Choroid plexus epithelial cell (primary cell): ENCODE measurements around the gene GSK3A.

Experiments
- DNase-seq: peaks from one replicate; pipeline ENCODE4 v3.0.0-alpha.2; 2010; ENCODE audit warnings: low read depth
- H3K4me3 ChIP-seq: 2 replicates; pipeline ENCODE4 v1.5.1; 2011; ENCODE audit warnings: low read depth, mild to moderate bottlenecking, control low read depth, low read length, moderate library complexity
- CTCF ChIP-seq: conservative IDR thresholded peaks from 2 replicates; pipeline ENCODE4 v1.5.1; 2011; ENCODE audit warnings: low read depth, mild to moderate bottlenecking, control low read depth, inconsistent platforms, low read length, moderate library complexity

The GSK3A gene

DNA sequence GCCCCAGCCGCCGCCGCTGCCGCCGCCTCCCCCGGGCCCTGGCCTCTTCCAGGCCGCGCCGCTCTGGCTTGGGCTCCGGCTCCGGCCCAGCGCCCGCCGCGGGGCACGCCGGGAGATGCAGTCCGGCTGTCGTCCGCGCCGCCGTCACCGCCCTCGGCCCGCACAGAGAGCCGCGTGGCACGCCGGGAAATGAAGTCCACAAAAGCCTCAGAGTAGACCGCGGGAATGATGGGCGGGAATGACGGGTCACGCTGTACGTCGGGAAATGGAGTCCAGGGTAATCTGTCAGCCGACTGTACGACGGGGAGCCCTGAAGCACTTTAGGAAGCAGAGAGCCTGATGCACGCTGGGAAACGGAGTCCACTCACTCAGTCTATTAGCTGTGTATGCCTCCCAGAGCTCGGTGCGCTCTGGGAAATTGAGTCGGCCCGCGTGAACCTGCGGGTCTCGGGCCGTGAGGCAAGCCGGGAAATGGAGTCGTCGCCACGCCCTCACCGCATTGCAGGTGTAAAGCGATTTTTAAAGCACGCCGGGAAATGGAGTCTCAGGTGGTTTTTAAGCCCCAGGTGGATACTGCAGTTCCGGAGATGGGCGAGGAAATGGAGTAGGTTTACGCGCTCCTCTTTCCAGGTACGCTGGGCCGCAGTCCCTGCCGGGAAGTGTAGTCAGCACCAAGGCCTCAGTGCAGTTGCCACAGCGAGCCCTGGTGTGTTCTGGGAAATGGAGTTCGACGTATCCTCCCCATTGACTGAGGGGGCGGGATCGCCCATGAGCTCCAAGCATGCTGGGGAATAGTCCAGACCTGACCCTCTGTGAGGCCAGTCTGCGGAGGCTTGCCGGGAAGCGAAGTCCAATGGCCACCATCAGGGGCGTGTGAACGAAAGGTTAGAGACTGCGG, at the start of gene GSK3A:
GSK3A (minus strand) TSS at position 91 of the 898 bp plus-strand sequence. CDS start 137 bp downstream, outside the sequence.
- peak; percentile 100 for DNase-seq
- TF ChIP-seq CTCF = no peak

DNA sequence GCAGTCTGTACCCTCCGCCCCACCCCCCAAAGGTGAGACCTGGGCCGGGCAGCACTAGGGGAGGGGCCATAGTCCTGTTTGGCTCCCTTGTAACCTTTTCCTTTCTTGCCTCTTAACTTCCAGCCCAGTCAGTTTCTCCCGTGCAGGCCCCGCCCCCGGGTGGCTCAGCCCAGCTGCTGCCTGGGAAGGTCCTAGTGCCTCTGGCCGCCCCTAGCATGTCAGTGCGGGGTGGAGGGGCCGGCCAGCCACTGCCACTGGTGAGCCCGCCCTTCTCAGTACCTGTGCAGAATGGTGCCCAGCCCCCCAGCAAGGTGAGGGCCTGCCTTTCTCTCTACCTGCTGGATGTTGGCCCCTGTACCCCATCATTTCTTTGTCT, 49.0 kb upstream of the GSK3A start:
- no peak overlapping the region for H3K4me3 ChIP-seq
- DNase-seq = no peak
- TF ChIP-seq CTCF = no peak

More for the DNA sequence above, at the start of gene GSK3A:
- H3K4me3 ChIP-seq = peak within 1 kb of the TSS; percentile 60

DNA sequence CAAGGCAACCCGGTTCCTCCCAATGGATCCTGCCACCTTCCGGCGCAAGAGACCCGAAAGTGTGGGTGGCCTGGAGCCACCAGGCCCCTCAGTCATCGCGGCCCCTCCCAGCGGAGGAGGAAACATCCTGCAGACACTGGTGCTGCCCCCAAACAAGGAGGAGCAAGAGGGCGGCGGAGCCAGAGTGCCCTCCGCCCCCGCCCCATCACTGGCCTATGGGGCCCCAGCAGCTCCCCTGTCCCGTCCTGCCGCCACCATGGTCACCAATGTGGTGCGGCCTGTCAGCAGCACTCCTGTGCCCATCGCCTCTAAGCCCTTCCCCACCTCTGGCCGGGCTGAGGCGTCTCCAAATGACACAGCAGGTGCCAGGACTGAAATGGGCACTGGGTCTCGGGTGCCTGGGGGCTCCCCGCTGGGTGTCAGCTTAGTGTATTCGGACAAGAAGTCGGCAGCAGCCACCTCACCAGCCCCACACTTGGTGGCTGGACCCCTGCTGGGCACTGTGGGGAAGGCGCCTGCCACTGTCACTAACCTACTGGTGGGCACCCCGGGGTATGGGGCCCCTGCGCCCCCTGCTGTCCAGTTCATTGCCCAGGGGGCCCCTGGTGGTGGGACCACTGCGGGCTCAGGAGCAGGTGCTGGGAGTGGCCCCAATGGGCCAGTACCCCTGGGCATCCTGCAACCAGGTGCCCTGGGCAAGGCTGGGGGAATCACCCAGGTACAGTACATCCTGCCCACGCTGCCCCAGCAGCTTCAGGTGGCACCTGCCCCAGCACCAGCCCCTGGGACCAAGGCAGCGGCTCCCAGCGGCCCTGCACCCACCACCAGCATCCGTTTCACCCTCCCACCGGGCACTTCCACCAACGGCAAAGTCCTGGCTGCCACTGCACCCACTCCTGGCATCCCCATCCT, 48.4 kb upstream of the GSK3A start:
- peak; percentile 38 for TF ChIP-seq CTCF
- no peak for DNase-seq
- H3K4me3 ChIP-seq = no peak overlapping the region

DNA sequence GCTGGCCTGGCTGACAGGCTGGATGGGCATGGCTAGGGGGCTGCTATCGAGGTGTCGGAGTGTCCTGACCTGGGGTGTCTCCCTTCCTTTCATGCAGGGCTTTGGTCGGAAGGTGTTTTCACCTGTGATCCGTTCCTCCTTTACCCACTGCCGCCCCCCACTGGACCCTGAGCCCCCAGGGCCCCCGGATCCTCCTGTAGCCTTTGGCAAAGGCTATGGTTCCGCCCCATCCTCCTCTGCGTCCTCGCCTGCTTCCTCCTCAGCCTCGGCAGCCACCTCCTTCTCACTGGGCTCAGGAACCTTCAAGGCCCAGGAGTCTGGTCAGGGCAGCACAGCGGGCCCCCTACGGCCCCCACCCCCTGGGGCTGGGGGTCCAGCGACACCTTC, 47.7 kb upstream of the GSK3A start:
- TF ChIP-seq CTCF = no peak
- DNase-seq = no peak
- no peak overlapping the region for H3K4me3 ChIP-seq

DNA sequence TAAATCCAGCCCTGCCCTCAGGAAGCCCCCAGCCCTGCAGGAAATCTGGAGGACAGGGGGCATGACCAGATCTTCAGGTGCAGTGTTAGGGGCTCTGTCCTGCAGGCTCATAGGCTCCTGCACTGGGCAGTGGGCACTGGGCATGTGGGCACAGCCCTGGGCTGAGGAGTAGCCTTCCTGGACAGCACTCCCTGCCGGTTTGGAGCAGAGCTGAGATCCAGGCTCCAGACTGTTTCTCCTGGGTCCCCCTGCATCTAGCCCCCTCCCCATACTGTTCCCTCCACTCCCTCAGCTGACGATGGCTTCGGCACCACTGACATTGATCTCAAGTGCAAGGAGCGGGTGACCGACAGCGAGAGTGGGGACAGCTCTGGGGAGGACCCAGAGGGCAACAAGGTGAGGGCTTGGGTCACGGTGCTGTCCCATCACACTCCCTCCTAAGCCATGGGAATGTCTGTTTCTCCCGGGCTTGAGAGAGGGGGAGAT, 47.2 kb upstream of the GSK3A start:
- no peak for DNase-seq
- no peak for TF ChIP-seq CTCF

DNA sequence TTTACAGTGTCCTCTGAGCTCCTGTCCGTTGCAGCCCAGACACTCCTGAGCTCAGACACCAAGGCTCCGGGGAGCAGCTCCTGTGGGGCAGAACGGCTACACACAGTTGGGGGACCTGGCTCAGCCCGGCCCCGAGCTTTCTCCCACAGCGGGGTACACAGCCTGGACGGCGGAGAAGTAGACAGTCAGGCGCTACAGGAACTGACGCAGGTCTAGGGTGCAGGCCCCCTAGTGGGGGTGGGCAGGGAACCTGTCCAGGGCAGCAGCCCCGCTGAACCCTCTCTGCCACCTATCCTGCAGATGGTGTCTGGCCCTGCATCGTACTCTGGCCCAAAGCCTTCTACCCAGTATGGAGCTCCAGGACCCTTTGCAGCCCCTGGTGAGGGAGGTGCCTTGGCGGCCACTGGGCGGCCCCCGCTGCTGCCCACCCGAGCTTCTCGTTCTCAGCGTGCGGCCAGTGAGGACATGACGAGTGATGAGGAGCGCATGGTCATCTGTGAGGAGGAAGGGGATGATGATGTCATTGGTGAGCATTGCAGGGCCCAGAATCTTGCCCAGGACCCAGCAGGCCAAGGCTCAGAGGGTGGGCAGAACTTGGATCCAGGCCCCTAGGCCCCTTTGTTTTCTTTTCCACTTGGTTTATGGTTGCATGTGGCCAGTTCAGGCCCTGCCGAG, 46.6 kb upstream of the GSK3A start:
- peak; percentile 9 for TF ChIP-seq CTCF
- DNase-seq = no peak
- H3K4me3 ChIP-seq = no peak overlapping the region

More for the DNA sequence above, 47.2 kb upstream of the GSK3A start:
- no peak overlapping the region for H3K4me3 ChIP-seq
